Keratinocyte (primary cell): ENCODE data around the gene HSPB2. TPM values are rescaled to one million over a fixed set of nuclear protein-coding genes. Genes with fewer than 3 reads are reported as not detected.
A peak's percentile ranks its signal among the peaks of the same experiment; 100 is the strongest.

Experiments
- DNase-seq: peaks from one replicate; pipeline ENCODE4 v3.0.0-alpha.2; 2011; ENCODE audit warnings: low read depth, missing footprints, low spot score
- FAIRE-seq: peaks from 2 replicates; lab custom pipeline; 2011; peaks lifted over from hg19 to GRCh38; lab: Jason Lieb, UNC
- H2AFZ ChIP-seq: 2 replicates; pipeline ENCODE4 v1.6.0; 2012; ENCODE audit warnings: low read length, control low read depth, inconsistent platforms; ENCODE audit not compliant: control insufficient read depth
- H3K27ac ChIP-seq: 2 replicates; pipeline ENCODE4 v1.5.1; 2011; ENCODE audit warnings: low read length; ENCODE audit not compliant: control insufficient read depth, insufficient read depth
- H3K27me3 ChIP-seq: 3 replicates; pipeline ENCODE4 v1.6.0; 2011; ENCODE audit warnings: low read length; ENCODE audit not compliant: control insufficient read depth, insufficient read depth; ENCODE audit errors: extremely low read depth
- H3K36me3 ChIP-seq, 2 experiments: 2 replicates in 1 of 2; 3 replicates in 1 of 2; pipeline ENCODE4 v1.5.1; 2011; ENCODE audit warnings: low read length in 2 of 2, mild to moderate bottlenecking in 1 of 2; ENCODE audit not compliant: control insufficient read depth in 2 of 2, insufficient read depth in 2 of 2; ENCODE audit errors: extremely low read depth in 1 of 2
- H3K4me1 ChIP-seq: 3 replicates; pipeline ENCODE4 v1.5.1; 2011; ENCODE audit warnings: low read length; ENCODE audit not compliant: control insufficient read depth, insufficient read depth; ENCODE audit errors: extremely low read depth
- H3K4me2 ChIP-seq: 3 replicates; pipeline ENCODE4 v1.6.0; 2011; ENCODE audit warnings: low read depth, low read length; ENCODE audit not compliant: control insufficient read depth, insufficient read depth; ENCODE audit errors: extremely low read depth
- H3K4me3 ChIP-seq, 3 experiments: fragments of 200-600 bp in 1 of 3; sonication (generic) in 1 of 3; 2 replicates in 2 of 3; 3 replicates in 1 of 3; pipeline ENCODE4 v1.5.1; 2011 to 2016; ENCODE audit warnings: low read length in 3 of 3, mild to moderate bottlenecking in 3 of 3, control low read depth in 2 of 3, inconsistent platforms in 1 of 3, low read depth in 1 of 3, mixed read lengths in 1 of 3, mixed run types in 1 of 3, moderate library complexity in 1 of 3; ENCODE audit not compliant: control insufficient read depth in 2 of 3, insufficient read depth in 2 of 3; ENCODE audit errors: extremely low read depth in 1 of 3
- H3K79me2 ChIP-seq: 2 replicates; pipeline ENCODE4 v1.6.0; 2012; ENCODE audit warnings: low read length; ENCODE audit not compliant: control insufficient read depth, insufficient read depth
- H3K9ac ChIP-seq: 3 replicates; pipeline ENCODE4 v1.6.0; 2011; ENCODE audit warnings: low read length; ENCODE audit not compliant: control insufficient read depth, insufficient read depth; ENCODE audit errors: extremely low read depth
- H3K9me1 ChIP-seq: 3 replicates; pipeline ENCODE4 v1.6.0; 2011; ENCODE audit warnings: low read length; ENCODE audit not compliant: control insufficient read depth, insufficient read depth; ENCODE audit errors: extremely low read depth
- H3K9me3 ChIP-seq: 2 replicates; pipeline ENCODE4 v1.5.1; 2012; ENCODE audit warnings: low read depth, low read length; ENCODE audit not compliant: control insufficient read depth
- H4K20me1 ChIP-seq: 3 replicates; pipeline ENCODE4 v1.6.0; 2011; ENCODE audit warnings: low read length; ENCODE audit not compliant: control insufficient read depth, insufficient read depth; ENCODE audit errors: extremely low read depth
- CTCF ChIP-seq, 3 experiments: IDR thresholded peaks in 1 of 3; conservative IDR thresholded peaks in 1 of 3; optimal IDR thresholded peaks in 1 of 3; 2 replicates in 2 of 3; 3 replicates in 1 of 3; pipeline versions ENCODE3 to v1.5.1; 2011; ENCODE audit warnings: low read length in 3 of 3, mild to moderate bottlenecking in 3 of 3, moderate library complexity in 2 of 3, control low read depth in 1 of 3, inconsistent platforms in 1 of 3; ENCODE audit not compliant: insufficient read depth in 2 of 3; ENCODE audit errors: extremely low read depth in 1 of 3
- EZH2 ChIP-seq: IDR thresholded peaks from one replicate; pipeline ENCODE4 v1.6.1; 2012; ENCODE audit warnings: inconsistent platforms, mild to moderate bottlenecking, low read length, moderate library complexity
- dilution Hi-C: fragments of 300-500 bp; cut with MboI; formaldehyde crosslinking; loops from one replicate; pipeline ENCODE4 v1.7.0; 2020; ENCODE audit warnings: low sequenced_read_pairs; ENCODE audit not compliant: extremely low pct_ligation_motif_present
- polyA plus RNA-seq, 5 experiments: library from polyadenylated mRNA; depleted of rRNA in 3 of 5; stranded (reverse) in 3 of 5; stranded (forward) in 1 of 5; unstranded in 1 of 5; fragments of >200 nt; gene quantifications; 1 replicate in 1 of 5; 2 replicates in 3 of 5; 3 replicates in 1 of 5; pipeline versions ENCODE4 v1.2.1 to v1.2.3, GENCODE V29; 2011 to 2012; ENCODE audit warnings: missing spikeins in 2 of 5, low read depth in 1 of 5, low replicate concordance in 1 of 5

The HSPB2 gene
- polyA plus RNA-seq, 1 donor (not counting 4 experiments of a cell fraction or from before 2014, with no cell fraction given), result 0.22 TPM

GRCh38 chr11:111870522-111870885, 42.0 kb upstream of the HSPB2 start:
- peak overlapping the region; percentile 95 for H2AFZ ChIP-seq
- dilution Hi-C loops, result no loop called here
- no peak for TF ChIP-seq EZH2
- TF ChIP-seq CTCF (optimal IDR thresholded peaks at IDR 0.05 in 1 of 3, IDR thresholded peaks at IDR 0.05 in 1 of 3, conservative IDR thresholded peaks at IDR 0.05 in 1 of 3; ENCODE audit: extremely low read depth in 1 of 3, insufficient read depth in 2 of 3, low read length in 3 of 3), result no peak
- peak overlapping the region; percentile 78 for H3K9ac ChIP-seq
- H4K20me1 ChIP-seq, result no peaks in the 10 kb centered on the region
- peaks cover 7% of the 10 kb centered on the region for H3K4me1 ChIP-seq
- H3K4me2 ChIP-seq, result peak overlapping the region; percentile 79
- H3K27me3 ChIP-seq, result no peaks in the 10 kb centered on the region
- no peaks in the 10 kb centered on the region for H3K9me3 ChIP-seq
- no peak for DNase-seq
- H3K36me3 ChIP-seq, result peaks cover 0 to 8% of the 10 kb centered on the region in 2 experiments
- H3K9me1 ChIP-seq, result no peaks in the 10 kb centered on the region
- H3K79me2 ChIP-seq, result peaks cover 3% of the 10 kb centered on the region
- H3K4me3 ChIP-seq, result peak overlapping the region; percentile 74 to 86 (median 82)
- peak overlapping the region; percentile 45 for H3K27ac ChIP-seq
- no peak for FAIRE-seq

- Histone ChIP-seq H3K4me3 (peak within 1 kb of the TSS; percentile 74 to 86 (median 82)), H4K20me1 (no peaks in the 10 kb centered on the region), H3K9ac (peak within 1 kb of the TSS; percentile 78), H3K27ac (peak within 1 kb of the TSS; percentile 45), H3K9me1 (no peaks in the 10 kb centered on the region), H2AFZ (peak within 1 kb of the TSS; percentile 95), H3K4me2 (peak within 1 kb of the TSS; percentile 79), H3K36me3 (peaks cover 0 to 8% of the 10 kb centered on the region in 2 experiments), H3K27me3 (no peaks in the 10 kb centered on the region), H3K79me2 (peaks cover 3% of the 10 kb centered on the region), H3K9me3 (no peaks in the 10 kb centered on the region), H3K4me1 (peaks cover 7% of the 10 kb centered on the region)
- dilution Hi-C loops, result no loop called here
- FAIRE-seq (peak; percentile 64), DNase-seq (no peak)
- peak in 2 of 3 experiments; percentile 51 to 74 for TF ChIP-seq CTCF (optimal IDR thresholded peaks at IDR 0.05 in 1 of 3, IDR thresholded peaks at IDR 0.05 in 1 of 3, conservative IDR thresholded peaks at IDR 0.05 in 1 of 3; ENCODE audit: extremely low read depth in 1 of 3, insufficient read depth in 2 of 3, low read length in 3 of 3)
- no peak for TF ChIP-seq EZH2
These were observed 41.4 kb upstream of the HSPB2 start, which contains the start of gene ALG9 for GRCh38 chr11:111870886-111871692. Gene ALG9 (minus strand): TSS chr11:111871581. CDS start chr11:111871482, 99 bp downstream.
